ENCODE measurements around the gene PFKFB4. TPM values are rescaled to one million over a fixed set of nuclear protein-coding genes. Genes with fewer than 3 reads are reported as not detected.

The PFKFB4 gene
- total RNA-seq, 1 donor, result 12.3 TPM

DNA sequence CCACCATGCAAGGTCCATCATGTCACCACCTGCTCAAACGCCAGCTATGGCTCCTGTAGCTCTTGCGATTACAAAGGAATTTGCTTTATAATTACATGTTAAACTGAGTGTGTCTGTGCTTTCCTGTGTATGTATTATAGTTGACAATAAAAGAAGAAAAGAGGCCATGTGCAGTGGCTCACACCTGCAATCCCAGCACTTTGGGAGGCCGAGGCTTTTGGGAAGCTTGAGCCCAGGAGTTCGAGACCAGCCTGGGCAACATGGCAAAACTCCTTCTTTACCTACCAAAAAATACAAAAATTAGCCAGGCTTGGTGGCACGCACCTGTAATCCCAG, 83.0 kb downstream of the PFKFB4 start:
- Histone ChIP-seq H3K4me1 (ENCODE audit: insufficient read depth, low read length) (peaks cover 12% of the 10 kb centered on the region), H3K4me2 (ENCODE audit: insufficient read depth, low read length) (peak overlapping the region; percentile 75), H4K20me1 (ENCODE audit: insufficient read depth, low read length) (peaks cover 4% of the 10 kb centered on the region), H3K4me3 (ENCODE audit: insufficient read depth, low read length) (no peak overlapping the region), H2AFZ (ENCODE audit: low read length) (peak overlapping the region; percentile 80), H3K36me3 (ENCODE audit: insufficient read depth, low read length) (peaks cover 8% of the 10 kb centered on the region), H3K9me3 (ENCODE audit: low read depth, low read length) (no peaks in the 10 kb centered on the region), H3K27me3 (ENCODE audit: insufficient read depth, low read length) (no peaks in the 10 kb centered on the region), H3K79me2 (ENCODE audit: insufficient read depth, low read length) (peaks cover 36% of the 10 kb centered on the region), H3K27ac (ENCODE audit: low read depth, low read length) (peak overlapping the region; percentile 90)
- TF ChIP-seq, protein P1, sequence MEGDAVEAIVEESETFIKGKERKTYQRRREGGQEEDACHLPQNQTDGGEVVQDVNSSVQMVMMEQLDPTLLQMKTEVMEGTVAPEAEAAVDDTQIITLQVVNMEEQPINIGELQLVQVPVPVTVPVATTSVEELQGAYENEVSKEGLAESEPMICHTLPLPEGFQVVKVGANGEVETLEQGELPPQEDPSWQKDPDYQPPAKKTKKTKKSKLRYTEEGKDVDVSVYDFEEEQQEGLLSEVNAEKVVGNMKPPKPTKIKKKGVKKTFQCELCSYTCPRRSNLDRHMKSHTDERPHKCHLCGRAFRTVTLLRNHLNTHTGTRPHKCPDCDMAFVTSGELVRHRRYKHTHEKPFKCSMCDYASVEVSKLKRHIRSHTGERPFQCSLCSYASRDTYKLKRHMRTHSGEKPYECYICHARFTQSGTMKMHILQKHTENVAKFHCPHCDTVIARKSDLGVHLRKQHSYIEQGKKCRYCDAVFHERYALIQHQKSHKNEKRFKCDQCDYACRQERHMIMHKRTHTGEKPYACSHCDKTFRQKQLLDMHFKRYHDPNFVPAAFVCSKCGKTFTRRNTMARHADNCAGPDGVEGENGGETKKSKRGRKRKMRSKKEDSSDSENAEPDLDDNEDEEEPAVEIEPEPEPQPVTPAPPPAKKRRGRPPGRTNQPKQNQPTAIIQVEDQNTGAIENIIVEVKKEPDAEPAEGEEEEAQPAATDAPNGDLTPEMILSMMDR (IDR thresholded peaks at IDR 0.05; ENCODE audit: extremely low read depth, low read depth, low read length), result no peak
- no peak for DNase-seq (ENCODE audit: insufficient read length, low spot score, missing footprints)

DNA sequence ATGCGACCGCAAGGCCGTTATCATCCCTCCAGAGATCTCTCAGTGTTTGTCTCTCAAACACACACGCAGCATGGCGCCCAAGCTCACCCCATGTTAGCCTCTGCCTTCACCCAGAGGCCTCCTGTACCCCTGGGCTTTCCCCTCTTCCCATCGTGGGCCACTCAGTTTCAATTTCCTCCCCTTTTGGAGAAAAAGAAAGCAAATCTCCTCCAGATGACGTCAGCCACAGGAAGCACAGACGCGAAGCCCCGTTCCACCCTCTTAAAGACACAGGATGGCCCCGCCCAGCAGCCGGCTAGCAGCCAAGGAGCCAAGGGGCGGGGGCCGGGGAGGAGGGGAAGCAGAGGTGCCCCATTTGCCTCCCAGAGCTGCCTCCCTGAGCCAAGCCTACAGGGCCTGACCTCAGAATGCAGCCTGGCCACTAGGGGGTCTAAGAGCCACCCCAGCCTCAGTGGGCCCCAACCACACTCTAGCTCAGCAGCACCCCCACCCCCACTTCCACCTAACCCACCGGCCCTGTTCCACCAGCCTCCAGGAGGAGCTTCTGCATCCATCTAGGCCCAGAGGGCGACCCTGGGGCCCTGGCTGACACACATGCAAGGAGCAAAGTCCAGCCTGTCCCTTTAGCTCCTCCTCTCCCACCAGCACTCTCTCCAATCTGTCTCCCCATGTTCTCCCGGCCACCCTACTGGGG, 83.5 kb downstream of the PFKFB4 start:
- H3K27me3 ChIP-seq (ENCODE audit: insufficient read depth, low read length), result no peaks in the 10 kb centered on the region
- peak overlapping the region; percentile 76 for H3K4me3 ChIP-seq (ENCODE audit: insufficient read depth, low read length)
- peaks cover 14% of the 10 kb centered on the region for H3K36me3 ChIP-seq (ENCODE audit: insufficient read depth, low read length)
- TF ChIP-seq, protein P1 (IDR thresholded peaks at IDR 0.05; ENCODE audit: extremely low read depth, low read depth, low read length), result peak; percentile 36
- H2AFZ ChIP-seq (ENCODE audit: low read length), result peak overlapping the region; percentile 80
- no peaks in the 10 kb centered on the region for H3K9me3 ChIP-seq (ENCODE audit: low read depth, low read length)
- peaks cover 41% of the 10 kb centered on the region for H3K79me2 ChIP-seq (ENCODE audit: insufficient read depth, low read length)
- peak overlapping the region; percentile 75 for H3K4me2 ChIP-seq (ENCODE audit: insufficient read depth, low read length)
- peak; percentile 99 for DNase-seq (ENCODE audit: insufficient read length, low spot score, missing footprints)
- peaks cover 12% of the 10 kb centered on the region for H3K4me1 ChIP-seq (ENCODE audit: insufficient read depth, low read length)
- H3K27ac ChIP-seq (ENCODE audit: low read depth, low read length), result peak overlapping the region; percentile 90
- peaks cover 4% of the 10 kb centered on the region for H4K20me1 ChIP-seq (ENCODE audit: insufficient read depth, low read length)

DNA sequence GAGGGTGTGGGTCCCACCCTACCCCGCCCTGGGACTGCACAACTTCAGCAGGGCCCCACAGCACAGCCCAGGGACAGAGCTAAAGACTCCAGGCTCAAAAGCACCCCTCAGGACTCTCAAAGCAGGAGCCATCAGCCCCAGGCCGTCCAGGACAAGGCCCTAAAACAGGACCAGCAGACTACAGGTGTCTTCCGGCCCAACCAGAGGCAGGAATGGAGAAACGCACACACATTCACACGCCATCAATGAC, 84.0 kb downstream of the PFKFB4 start:
- Histone ChIP-seq H3K4me1 (ENCODE audit: insufficient read depth, low read length) (peaks cover 16% of the 10 kb centered on the region), H3K36me3 (ENCODE audit: insufficient read depth, low read length) (peaks cover 18% of the 10 kb centered on the region), H3K4me3 (ENCODE audit: insufficient read depth, low read length) (peak overlapping the region; percentile 76), H2AFZ (ENCODE audit: low read length) (peak overlapping the region; percentile 80), H3K27ac (ENCODE audit: low read depth, low read length) (peak overlapping the region; percentile 90), H3K27me3 (ENCODE audit: insufficient read depth, low read length) (no peaks in the 10 kb centered on the region), H3K79me2 (ENCODE audit: insufficient read depth, low read length) (peaks cover 46% of the 10 kb centered on the region), H3K4me2 (ENCODE audit: insufficient read depth, low read length) (peak overlapping the region; percentile 75), H3K9me3 (ENCODE audit: low read depth, low read length) (no peaks in the 10 kb centered on the region), H4K20me1 (ENCODE audit: insufficient read depth, low read length) (peaks cover 4% of the 10 kb centered on the region)
- TF ChIP-seq, protein P1 (IDR thresholded peaks at IDR 0.05; ENCODE audit: extremely low read depth, low read depth, low read length), result no peak
- DNase-seq (ENCODE audit: insufficient read length, low spot score, missing footprints), result peak; percentile 91

DNA sequence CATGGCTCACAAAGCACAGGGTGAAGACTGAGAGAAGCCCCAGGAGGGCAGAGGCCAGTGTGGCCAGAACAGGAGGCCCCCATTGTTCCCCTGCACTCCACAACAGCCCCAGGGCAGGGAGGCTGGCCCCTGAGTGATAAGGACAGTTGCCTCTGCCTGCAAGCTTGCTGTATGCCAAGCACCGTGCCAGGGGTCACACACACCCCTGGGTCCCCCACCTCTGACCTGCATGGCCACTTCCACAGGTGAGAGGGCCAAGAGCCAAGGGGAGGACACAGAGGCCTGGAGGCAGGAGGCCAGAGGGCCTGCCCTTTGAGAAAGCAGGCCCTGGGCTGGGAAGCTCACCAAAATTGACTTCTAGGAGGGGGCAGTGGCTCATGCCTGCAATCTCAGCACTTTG, 86.3 kb downstream of the PFKFB4 start:
- Histone ChIP-seq H3K36me3 (ENCODE audit: insufficient read depth, low read length) (peaks cover 27% of the 10 kb centered on the region), H2AFZ (ENCODE audit: low read length) (no peak overlapping the region), H4K20me1 (ENCODE audit: insufficient read depth, low read length) (peaks cover 4% of the 10 kb centered on the region), H3K27ac (ENCODE audit: low read depth, low read length) (peak overlapping the region; percentile 12), H3K9me3 (ENCODE audit: low read depth, low read length) (no peaks in the 10 kb centered on the region), H3K27me3 (ENCODE audit: insufficient read depth, low read length) (no peaks in the 10 kb centered on the region), H3K79me2 (ENCODE audit: insufficient read depth, low read length) (peaks cover 59% of the 10 kb centered on the region), H3K4me2 (ENCODE audit: insufficient read depth, low read length) (no peak overlapping the region), H3K4me1 (ENCODE audit: insufficient read depth, low read length) (peaks cover 35% of the 10 kb centered on the region), H3K4me3 (ENCODE audit: insufficient read depth, low read length) (no peak overlapping the region)
- no peak for DNase-seq (ENCODE audit: insufficient read length, low spot score, missing footprints)
- TF ChIP-seq, protein P1 (IDR thresholded peaks at IDR 0.05; ENCODE audit: extremely low read depth, low read depth, low read length), result no peak
